Neuronal stem cell (in vitro differentiated cells): ENCODE data around the gene ACOT12.

Source experiments
- DNase-seq: peaks from one replicate; pipeline ENCODE4 v3.0.0-alpha.2; 2013; ENCODE audit warnings: low spot score
- H2AFZ ChIP-seq: one replicate; pipeline ENCODE4 v1.6.1; 2013; ENCODE audit warnings: mild to moderate bottlenecking, low read length, inconsistent platforms
- H2AK5ac ChIP-seq: 2 replicates; pipeline ENCODE4 v1.6.1; 2013; ENCODE audit warnings: low read depth, mild to moderate bottlenecking, inconsistent platforms, low read length, moderate library complexity, mixed read lengths
- H2BK120ac ChIP-seq: 2 replicates; pipeline ENCODE4 v1.6.1; 2013; ENCODE audit warnings: low read depth, mild to moderate bottlenecking, inconsistent platforms, low read length, moderate library complexity, mixed read lengths
- H2BK12ac ChIP-seq: one replicate; pipeline ENCODE4 v1.6.1; 2013; ENCODE audit warnings: low read length, inconsistent platforms
- H2BK15ac ChIP-seq: 2 replicates; pipeline ENCODE4 v1.6.1; 2013; ENCODE audit warnings: mild to moderate bottlenecking, low read length, inconsistent platforms, mixed read lengths
- H2BK5ac ChIP-seq: one replicate; pipeline ENCODE4 v1.6.1; 2013; ENCODE audit warnings: inconsistent platforms, mild to moderate bottlenecking, low read length, moderate library complexity
- H3K14ac ChIP-seq: one replicate; pipeline ENCODE4 v1.6.1; 2013; ENCODE audit warnings: low read length, inconsistent platforms
- H3K18ac ChIP-seq: 2 replicates; pipeline ENCODE4 v1.6.1; 2013; ENCODE audit warnings: low read length, inconsistent platforms
- H3K23ac ChIP-seq: 2 replicates; pipeline ENCODE4 v1.6.1; 2013; ENCODE audit warnings: low read depth, mild to moderate bottlenecking, mixed read lengths, low read length, inconsistent platforms; ENCODE audit not compliant: poor library complexity
- H3K27ac ChIP-seq: replicated peaks from 3 replicates; pipeline ENCODE4 v1.5.1; 2013; ENCODE audit warnings: low read length, inconsistent platforms
- H3K27me3 ChIP-seq, 3 experiments: 2 replicates each; pipeline ENCODE4 v1.6.1; 2013; ENCODE audit warnings: low read length in 3 of 3, mild to moderate bottlenecking in 2 of 3, inconsistent platforms in 1 of 3, low read depth in 1 of 3, mixed read lengths in 1 of 3, moderate library complexity in 1 of 3; ENCODE audit not compliant: control insufficient read depth in 3 of 3, insufficient read depth in 3 of 3
- H3K36me3 ChIP-seq, 2 donors: replicated peaks in 1 of 2; 2 replicates each; pipeline ENCODE4 v1.6.1; 2013; ENCODE audit warnings: low read length in 2 of 2; ENCODE audit not compliant: control insufficient read depth in 2 of 2, insufficient read depth in 2 of 2
- H3K4ac ChIP-seq: 2 replicates; pipeline ENCODE4 v1.6.1; 2013; ENCODE audit warnings: inconsistent platforms, mild to moderate bottlenecking, low read length, moderate library complexity
- H3K4me1 ChIP-seq, 2 donors: 1 replicate in 1 of 2; 2 replicates in 1 of 2; pipeline ENCODE4 v1.6.1; 2013; ENCODE audit warnings: low read length in 2 of 2, low read depth in 1 of 2; ENCODE audit not compliant: control insufficient read depth in 2 of 2, insufficient read depth in 1 of 2
- H3K4me2 ChIP-seq: one replicate; pipeline ENCODE4 v1.6.1; 2013; ENCODE audit warnings: mild to moderate bottlenecking, low read length, inconsistent platforms; ENCODE audit not compliant: insufficient read depth, poor library complexity, severe bottlenecking
- H3K4me3 ChIP-seq, 2 donors: 2 replicates each; pipeline ENCODE4 v1.5.1; 2013; ENCODE audit warnings: low read length in 2 of 2, mild to moderate bottlenecking in 2 of 2, inconsistent platforms in 1 of 2, moderate library complexity in 1 of 2
- H3K79me1 ChIP-seq: one replicate; pipeline ENCODE4 v1.6.1; 2013; ENCODE audit warnings: low read depth, mild to moderate bottlenecking, inconsistent platforms, low read length, moderate library complexity
- H3K9ac ChIP-seq: one replicate; pipeline ENCODE4 v1.6.1; 2013; ENCODE audit warnings: mild to moderate bottlenecking, low read depth, low read length, inconsistent platforms; ENCODE audit not compliant: poor library complexity
- H3K9me3 ChIP-seq, 2 donors: replicated peaks in 1 of 2; 2 replicates each; pipeline versions ENCODE3 to v1.6.1; 2013; ENCODE audit warnings: low read length in 2 of 2, mild to moderate bottlenecking in 2 of 2, inconsistent platforms in 1 of 2, low read depth in 1 of 2, mixed read lengths in 1 of 2, moderate library complexity in 1 of 2; ENCODE audit not compliant: control insufficient read depth in 2 of 2, insufficient read depth in 1 of 2
- H4K8ac ChIP-seq: one replicate; pipeline ENCODE4 v1.6.1; 2013; ENCODE audit warnings: low read depth, mild to moderate bottlenecking, inconsistent platforms, low read length, moderate library complexity
- H4K91ac ChIP-seq: one replicate; pipeline ENCODE4 v1.6.1; 2013; ENCODE audit warnings: low read length, low read depth, mild to moderate bottlenecking, inconsistent platforms; ENCODE audit not compliant: poor library complexity
- WGBS, 2 donors: extraction: QIAGEN DNeasy Blood & Tissue Kit; methylation state at CpG; one replicate each; pipeline ENCODE4 v1.1.7; 2013; ENCODE audit warnings: missing lambda C conversion rate in 2 of 2, mixed read lengths in 1 of 2; ENCODE audit not compliant: insufficient read length in 2 of 2, insufficient replicate concordance in 1 of 2; ENCODE audit errors: extremely low coverage in 2 of 2; 5-methylcytosine and 5-hydroxymethylcytosine counted together

ACOT12 gene

DNA sequence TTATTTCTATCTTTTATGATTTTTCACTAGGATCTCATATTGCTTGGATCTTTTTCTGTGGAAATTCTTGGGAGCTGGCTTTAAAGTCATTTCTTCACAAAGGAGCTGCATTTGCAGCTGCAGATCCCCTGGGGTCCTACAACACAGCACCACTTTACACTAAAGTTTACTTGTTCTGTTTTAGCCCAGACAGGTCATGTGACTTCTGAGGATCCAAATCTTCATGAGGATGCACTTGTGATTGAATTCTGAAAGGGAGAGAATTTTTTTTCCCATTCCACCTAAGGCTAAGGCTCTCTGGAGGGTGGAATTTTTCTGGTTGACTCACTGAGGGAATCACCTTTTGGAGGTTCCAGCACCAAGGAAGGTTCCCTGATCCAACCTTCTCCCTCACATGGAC lies 43.4 kb downstream of the ACOT12 start:
- Histone ChIP-seq H3K4me1 (peaks cover 2 to 3% of the 10 kb centered on the region in 2 donors), H3K14ac (no peak overlapping the region), H2AK5ac (no peak overlapping the region), H3K9me3 (no peaks in the 10 kb centered on the region), H3K4me3 (no peak overlapping the region), H3K27ac (no peak overlapping the region), H3K18ac (no peak overlapping the region), H2BK5ac (no peak overlapping the region), H3K79me1 (no peaks in the 10 kb centered on the region), H2BK15ac (no peak overlapping the region), H2BK12ac (no peak overlapping the region), H2AFZ (peak overlapping the region; percentile 61), H3K4me2 (no peak overlapping the region), H3K23ac (no peak overlapping the region), H2BK120ac (no peak overlapping the region), H3K9ac (no peak overlapping the region), H4K8ac (no peak overlapping the region), H3K4ac (no peak overlapping the region), H4K91ac (no peak overlapping the region), H3K36me3 (no peaks in the 10 kb centered on the region), H3K27me3 (no peaks in the 10 kb centered on the region)
- DNase-seq: no peak

DNA sequence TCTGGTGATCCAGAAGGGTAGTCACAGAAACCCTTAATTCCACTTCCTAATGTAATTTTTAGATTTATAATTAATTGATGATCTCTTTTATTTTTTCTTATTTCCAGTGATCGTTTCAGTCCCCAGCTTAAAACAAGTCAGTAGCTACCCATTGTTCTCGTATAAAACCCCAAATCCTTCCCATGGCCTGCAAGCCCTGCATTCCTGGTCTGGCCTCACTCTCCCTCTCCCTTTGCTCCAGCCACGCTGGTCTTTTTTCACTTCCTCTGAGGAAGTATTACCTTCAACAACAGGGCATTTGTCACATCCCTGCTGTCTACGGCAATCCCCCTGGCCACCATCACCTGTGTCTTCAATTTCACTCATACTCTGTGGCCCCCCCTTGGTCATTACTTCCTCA lies 44.8 kb downstream of the ACOT12 start:
- Histone ChIP-seq H3K4me1 (peaks cover 2 to 3% of the 10 kb centered on the region in 2 donors), H4K91ac (no peak overlapping the region), H3K9ac (no peak overlapping the region), H2AK5ac (no peak overlapping the region), H3K14ac (no peak overlapping the region), H3K4ac (no peak overlapping the region), H3K23ac (no peak overlapping the region), H2BK5ac (no peak overlapping the region), H3K4me2 (no peak overlapping the region), H3K79me1 (no peaks in the 10 kb centered on the region), H3K18ac (peak overlapping the region; percentile 44), H3K27ac (no peak overlapping the region), H2BK15ac (no peak overlapping the region), H3K4me3 (no peak overlapping the region), H3K27me3 (peaks cover 0 to 2% (median 0%) of the 10 kb centered on the region in 3 experiments), H3K36me3 (no peaks in the 10 kb centered on the region), H3K9me3 (no peaks in the 10 kb centered on the region), H2BK120ac (no peak overlapping the region), H2AFZ (no peak overlapping the region), H2BK12ac (no peak overlapping the region), H4K8ac (no peak overlapping the region)
- DNase-seq: no peak
- WGBS, 2 donors: no CpG with 5 or more reads among the region's 4 CpGs

DNA sequence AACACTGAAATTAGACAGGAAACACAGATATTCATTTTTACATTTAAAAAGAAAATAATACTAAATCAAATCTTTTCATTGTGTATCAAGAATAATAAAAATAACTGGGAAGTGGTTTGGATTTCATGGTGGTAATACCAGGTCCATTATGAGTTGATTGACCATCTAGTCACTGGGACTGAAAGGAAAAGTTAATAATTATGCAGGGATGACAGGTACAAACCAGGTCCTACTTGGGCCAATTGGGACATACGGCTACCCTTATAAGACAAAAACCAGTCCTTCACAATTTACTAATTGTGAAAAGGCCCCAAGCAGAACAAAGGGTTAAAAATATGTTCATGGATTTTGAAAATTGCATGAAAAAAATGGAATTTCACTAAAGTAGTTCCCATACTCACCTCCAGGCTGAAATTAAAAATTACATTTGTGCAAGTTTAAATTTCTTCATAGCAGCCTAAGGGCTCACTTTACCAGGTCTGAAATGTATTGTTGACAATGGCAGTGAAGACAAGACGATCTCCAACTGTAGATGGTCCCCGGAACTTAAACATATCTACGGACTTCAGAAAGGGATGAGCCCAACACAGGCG lies 48.4 kb downstream of the ACOT12 start:
- no peak overlapping the region for H3K14ac ChIP-seq
- DNase-seq: no peak
- H2BK15ac ChIP-seq: no peak overlapping the region
- H2AFZ ChIP-seq: no peak overlapping the region
- no peaks in the 10 kb centered on the region for H3K9me3 ChIP-seq
- no peak overlapping the region for H2AK5ac ChIP-seq
- no peak overlapping the region for H3K4me3 ChIP-seq
- H2BK120ac ChIP-seq: no peak overlapping the region
- no peak overlapping the region for H3K9ac ChIP-seq
- peaks cover 1 to 3% of the 10 kb centered on the region in 2 donors for H3K4me1 ChIP-seq
- peaks cover 0 to 7% (median 0%) of the 10 kb centered on the region in 3 experiments for H3K27me3 ChIP-seq
- H3K4ac ChIP-seq: no peak overlapping the region
- H3K18ac ChIP-seq: no peak overlapping the region
- H3K23ac ChIP-seq: no peak overlapping the region
- no peaks in the 10 kb centered on the region for H3K36me3 ChIP-seq
- H3K27ac ChIP-seq: no peak overlapping the region
- no peak overlapping the region for H2BK5ac ChIP-seq
- no CpG with 5 or more reads among the region's 5 CpGs for WGBS, 2 donors
- no peak overlapping the region for H3K4me2 ChIP-seq
- H2BK12ac ChIP-seq: no peak overlapping the region
- H4K91ac ChIP-seq: no peak overlapping the region
- no peaks in the 10 kb centered on the region for H3K79me1 ChIP-seq
- no peak overlapping the region for H4K8ac ChIP-seq

GRCh38 chr5:81344736-81345135 lies 49.2 kb downstream of the ACOT12 start:
- no CpG with 5 or more reads among the region's 13 CpGs for WGBS, 2 donors
- Histone ChIP-seq H3K4me3 (peak overlapping the region in 1 of 2 donors; percentile 8), H3K23ac (no peak overlapping the region), H2BK120ac (no peak overlapping the region), H3K9me3 (no peaks in the 10 kb centered on the region), H3K4ac (no peak overlapping the region), H2AK5ac (no peak overlapping the region), H2BK12ac (no peak overlapping the region), H4K91ac (no peak overlapping the region), H3K27ac (no peak overlapping the region), H2BK5ac (no peak overlapping the region), H3K9ac (no peak overlapping the region), H3K36me3 (no peaks in the 10 kb centered on the region), H2BK15ac (no peak overlapping the region), H3K18ac (no peak overlapping the region), H2AFZ (no peak overlapping the region), H3K4me1 (peaks cover 0 to 3% of the 10 kb centered on the region in 2 donors), H3K4me2 (no peak overlapping the region), H3K14ac (no peak overlapping the region), H3K27me3 (peaks cover 0 to 7% (median 0%) of the 10 kb centered on the region in 3 experiments), H4K8ac (no peak overlapping the region), H3K79me1 (no peaks in the 10 kb centered on the region)
- DNase-seq: no peak
